H1 (cell line): Measurements from ENCODE around the gene S100A12. TPM values are rescaled to one million over a fixed set of nuclear protein-coding genes. Genes with fewer than 3 reads are reported as not detected.
"Not testable (repeated sequence)": the region's sequence is repeated elsewhere in the genome, so short reads cannot be mapped to it uniquely, and the experiment has no call there.

ENCODE experiments used
- CTCF ChIA-PET: fragments of 300-600 bp; sonication (Branson Sonifier 250); formaldehyde crosslinking; loops from one replicate; lab custom pipeline; 2021; ENCODE audit not compliant: partially characterized antibody; lab: Charles Lee
- POLR2A ChIA-PET: fragments of 300-600 bp; sonication (Branson Sonifier 250); formaldehyde crosslinking; loops from one replicate; lab custom pipeline; 2021; ENCODE audit warnings: inconsistent platforms; ENCODE audit not compliant: partially characterized antibody; lab: Charles Lee
- DNase-seq, 2 experiments: peaks; one replicate each; pipeline versions ENCODE4 v3.0.0 to v3.0.0-alpha.2; 2010 to 2022; ENCODE audit warnings: low spot score in 2 of 2, low read depth in 1 of 2, mixed read lengths in 1 of 2
- FAIRE-seq: peaks from 2 replicates; lab custom pipeline; 2011; peaks lifted over from hg19 to GRCh38; lab: Jason Lieb, UNC
- H2AFZ ChIP-seq: 2 replicates; pipeline ENCODE4 v1.8.1; 2012; ENCODE audit warnings: low read length, inconsistent platforms
- H2AK5ac ChIP-seq: 2 replicates; pipeline ENCODE4 v1.6.1; 2013; ENCODE audit warnings: low read depth, low read length
- H2BK120ac ChIP-seq: replicated peaks from 2 replicates; pipeline ENCODE3; 2013; ENCODE audit warnings: low read depth, low read length, inconsistent platforms
- H2BK12ac ChIP-seq: 2 replicates; pipeline ENCODE4 v1.6.1; 2013; ENCODE audit warnings: low read depth, low read length
- H2BK15ac ChIP-seq: 2 replicates; pipeline ENCODE4 v1.6.1; 2013; ENCODE audit warnings: low read length
- H2BK20ac ChIP-seq: 2 replicates; pipeline ENCODE4 v1.6.1; 2013; ENCODE audit warnings: low read length
- H2BK5ac ChIP-seq: 2 replicates; pipeline ENCODE4 v1.6.1; 2013; ENCODE audit warnings: low read depth, low read length
- H3K14ac ChIP-seq: 2 replicates; pipeline ENCODE4 v1.6.1; 2013; ENCODE audit warnings: inconsistent platforms; ENCODE audit not compliant: insufficient read length
- H3K18ac ChIP-seq: 2 replicates; pipeline ENCODE4 v1.6.1; 2013; ENCODE audit warnings: low read length; ENCODE audit errors: extremely low read depth
- H3K23ac ChIP-seq: 2 replicates; pipeline ENCODE4 v1.6.1; 2013; ENCODE audit warnings: inconsistent platforms; ENCODE audit not compliant: insufficient read length
- H3K23me2 ChIP-seq: 2 replicates; pipeline ENCODE4 v1.6.1; 2013; ENCODE audit warnings: low read depth, low read length
- H3K27ac ChIP-seq: 2 replicates; pipeline ENCODE4 v1.6.1; 2011; ENCODE audit warnings: low read depth, low read length, inconsistent platforms
- H3K27me3 ChIP-seq, 4 experiments: replicated peaks in 1 of 4; 1 replicate in 1 of 4; 2 replicates in 3 of 4; pipeline versions ENCODE4 v1.6.1 to v1.8.1; 2011 to 2013; ENCODE audit warnings: low read length in 3 of 4, mild to moderate bottlenecking in 3 of 4, inconsistent platforms in 2 of 4, mixed read lengths in 2 of 4, moderate library complexity in 1 of 4; ENCODE audit not compliant: control insufficient read depth in 3 of 4, insufficient read depth in 3 of 4; ENCODE audit errors: extremely low read depth in 1 of 4
- H3K36me3 ChIP-seq, 4 experiments: 2 replicates each; pipeline versions ENCODE4 v1.6.1 to v1.8.1; 2011 to 2013; ENCODE audit warnings: mild to moderate bottlenecking in 4 of 4, low read length in 3 of 4, moderate library complexity in 2 of 4, control low read depth in 1 of 4, inconsistent platforms in 1 of 4; ENCODE audit not compliant: insufficient read depth in 4 of 4, control insufficient read depth in 2 of 4
- H3K4ac ChIP-seq: replicated peaks from 2 replicates; pipeline ENCODE3; 2013; ENCODE audit warnings: low read length, low read depth, mixed read lengths, inconsistent platforms; ENCODE audit not compliant: insufficient read length
- H3K4me1 ChIP-seq, 4 experiments: replicated peaks in 1 of 4; 1 replicate in 1 of 4; 2 replicates in 3 of 4; pipeline versions ENCODE4 v1.6.1 to v1.8.1; 2011 to 2013; ENCODE audit warnings: low read length in 3 of 4, inconsistent platforms in 2 of 4, mixed read lengths in 1 of 4; ENCODE audit not compliant: insufficient read depth in 4 of 4, control insufficient read depth in 3 of 4
- H3K4me2 ChIP-seq, 2 experiments: 2 replicates each; pipeline versions ENCODE4 v1.6.1 to v1.8.1; 2011 to 2013; ENCODE audit warnings: low read depth in 2 of 2, low read length in 2 of 2, control low read depth in 1 of 2, inconsistent platforms in 1 of 2, mild to moderate bottlenecking in 1 of 2; ENCODE audit not compliant: insufficient read depth in 1 of 2
- H3K4me3 ChIP-seq, 4 experiments: fragments of 200-600, 300-600 bp in 1 of 4; sonication (generic), shearing (Covaris generic), sonication (Bioruptor Twin) in 1 of 4; 2 replicates each; pipeline versions ENCODE4 v1.5.1 to v1.8.1; 2011 to 2016; ENCODE audit warnings: low read length in 4 of 4, low read depth in 3 of 4, control low read depth in 2 of 4, inconsistent platforms in 2 of 4, mild to moderate bottlenecking in 2 of 4, mixed read lengths in 1 of 4, moderate library complexity in 1 of 4; ENCODE audit not compliant: insufficient read depth in 2 of 4; ENCODE audit errors: extremely low read depth in 1 of 4
- H3K56ac ChIP-seq: replicated peaks from 2 replicates; pipeline ENCODE3; 2013; ENCODE audit warnings: low read depth, mild to moderate bottlenecking, mixed read lengths, low read length, inconsistent platforms; ENCODE audit not compliant: insufficient read length
- H3K79me1 ChIP-seq: 2 replicates; pipeline ENCODE4 v1.6.1; 2013; ENCODE audit warnings: low read depth, low read length, control low read depth
- H3K79me2 ChIP-seq, 2 experiments: 2 replicates each; pipeline versions ENCODE4 v1.6.1 to v1.8.1; 2012 to 2013; ENCODE audit warnings: low read length in 2 of 2, mild to moderate bottlenecking in 2 of 2, inconsistent platforms in 1 of 2; ENCODE audit not compliant: insufficient read depth in 2 of 2, control insufficient read depth in 1 of 2
- H3K9ac ChIP-seq, 4 experiments: replicated peaks in 1 of 4; 1 replicate in 1 of 4; 2 replicates in 3 of 4; pipeline versions ENCODE4 v1.6.1 to v1.8.1; 2011 to 2013; ENCODE audit warnings: low read depth in 3 of 4, low read length in 3 of 4, control low read depth in 2 of 4, mild to moderate bottlenecking in 2 of 4, moderate library complexity in 2 of 4, inconsistent platforms in 1 of 4; ENCODE audit errors: extremely low read depth in 1 of 4
- H3K9me3 ChIP-seq, 2 experiments: 2 replicates each; pipeline versions ENCODE4 v1.6.1 to v1.8.1; 2012 to 2013; ENCODE audit warnings: mild to moderate bottlenecking in 2 of 2, moderate library complexity in 2 of 2, control low read depth in 1 of 2, inconsistent platforms in 1 of 2, low read depth in 1 of 2, low read length in 1 of 2, mixed read lengths in 1 of 2; ENCODE audit not compliant: insufficient read depth in 2 of 2
- H4K20me1 ChIP-seq, 2 experiments: replicated peaks in 1 of 2; 2 replicates each; pipeline versions ENCODE3 to v1.8.1; 2011 to 2013; ENCODE audit warnings: inconsistent platforms in 2 of 2, low read length in 2 of 2, mild to moderate bottlenecking in 1 of 2; ENCODE audit not compliant: insufficient read depth in 2 of 2, control insufficient read depth in 1 of 2
- H4K5ac ChIP-seq: 2 replicates; pipeline ENCODE4 v1.6.1; 2013; ENCODE audit warnings: low read length, low read depth, mixed read lengths, inconsistent platforms; ENCODE audit not compliant: insufficient read length
- H4K8ac ChIP-seq: 2 replicates; pipeline ENCODE4 v1.8.0; 2013; ENCODE audit warnings: mild to moderate bottlenecking, moderate library complexity, low read length, inconsistent platforms; ENCODE audit not compliant: insufficient read depth; ENCODE audit errors: extremely low read depth
- H4K91ac ChIP-seq: replicated peaks from 2 replicates; pipeline ENCODE3; 2013; ENCODE audit warnings: low read length, mixed read lengths, inconsistent platforms; ENCODE audit not compliant: insufficient read length
- WGBS, 2 experiments: shearing (Covaris generic) in 1 of 2; methylation state at CpG; one replicate each; pipeline versions ENCODE4 v1.1.6 to v1.1.7; 2013 to 2015; ENCODE audit warnings: low lambda C conversion rate in 2 of 2, mixed read lengths in 2 of 2, inconsistent platforms in 1 of 2, low coverage in 1 of 2, missing lambda C conversion rate in 1 of 2; ENCODE audit not compliant: insufficient replicate concordance in 2 of 2, insufficient coverage in 1 of 2, insufficient read length in 1 of 2; ENCODE audit errors: extremely low coverage in 1 of 2, missing lambda C conversion rate in 1 of 2; 5-methylcytosine and 5-hydroxymethylcytosine counted together
- polyA plus RNA-seq, 7 experiments: library from polyadenylated mRNA; depleted of rRNA in 3 of 7; stranded (reverse) in 5 of 7; unstranded in 2 of 7; fragments of >200 nt in 5 of 7; fragments of 200-250 nt in 2 of 7; gene quantifications; 1 replicate in 5 of 7; 2 replicates in 1 of 7; 4 replicates in 1 of 7; pipeline versions ENCODE4 v1.2.1 to v1.2.3, GENCODE V29; 2011 to 2013; ENCODE audit warnings: missing spikeins in 2 of 7, mixed read lengths in 2 of 7
- total RNA-seq: library from RNA; stranded (reverse); fragmentation: NEBNext Ultra II Directional; extraction: Animal tissue kit (Norgen Biotek cat#: 25700); gene quantifications from 2 replicates; pipeline ENCODE4 v1.2.1, GENCODE V29; 2021

S100A12 gene
- total and polyA plus RNA-seq, 2 of the 8 experiments (the other 6 are each of a cell fraction or from before 2014, with no cell fraction given), result not detected

GRCh38 chr1:153347049-153347448 lies 28.4 kb downstream of the S100A12 start:
- H4K5ac ChIP-seq, H3K4me2 ChIP-seq, H2BK15ac ChIP-seq, H3K4ac ChIP-seq, H4K91ac ChIP-seq, H3K27ac ChIP-seq, H3K14ac ChIP-seq, H3K9me3 ChIP-seq, H2BK120ac ChIP-seq, H2BK20ac ChIP-seq, H3K27me3 ChIP-seq, H3K18ac ChIP-seq, H3K23me2 ChIP-seq, H3K23ac ChIP-seq, H3K36me3 ChIP-seq, H2BK12ac ChIP-seq, H3K4me1 ChIP-seq, H3K4me3 ChIP-seq, H4K20me1 ChIP-seq, H2AK5ac ChIP-seq, H3K9ac ChIP-seq, H4K8ac ChIP-seq, H2BK5ac ChIP-seq, FAIRE-seq, H3K79me2 ChIP-seq, POLR2A ChIA-PET, H3K56ac ChIP-seq, H2AFZ ChIP-seq, H3K79me1 ChIP-seq: not testable (repeated sequence)
- 87% methylated on average over 14 of the region's 14 CpGs; no CpG with 5 or more reads in 1 of the 2 experiments for WGBS, 2 experiments
- CTCF ChIA-PET, result interaction anchor here (1.5 kb wide), 1 partner anchor 8 kb away, joined by 5 read pairs; no protein-coding TSS in a partner anchor
- DNase-seq, result peak in 1 of 2 experiments; percentile 10
